ENCODE results near the gene OSBPL10.
"Not testable (repeated sequence)": the region's sequence is repeated elsewhere in the genome, so short reads cannot be mapped to it uniquely, and the experiment has no call there.

Gene OSBPL10

GRCh38 chr3:31876331-31876730, 104.7 kb downstream of the OSBPL10 start:
- H3K4me3 ChIP-seq, result no peak overlapping the region
- no peak for TF ChIP-seq CTCF (IDR thresholded peaks at IDR 0.05)
- no peak overlapping the region for H3K27ac ChIP-seq
- no peak for DNase-seq (ENCODE audit: low spot score)

GRCh38 chr3:31875437-31875836, 105.6 kb downstream of the OSBPL10 start:
- H3K27ac ChIP-seq, result no peak overlapping the region
- DNase-seq (ENCODE audit: low spot score), result no peak
- no peak overlapping the region for H3K4me3 ChIP-seq
- TF ChIP-seq CTCF (IDR thresholded peaks at IDR 0.05), result no peak

- DNase-seq (ENCODE audit: low spot score), result no peak
- Histone ChIP-seq H3K4me3 (no peak overlapping the region), H3K27ac (no peak overlapping the region)
- no peak for TF ChIP-seq CTCF (IDR thresholded peaks at IDR 0.05)
Measured at GRCh38 chr3:31873254-31873820, 107.7 kb downstream of the OSBPL10 start.

GRCh38 chr3:31871939-31872507, 109.0 kb downstream of the OSBPL10 start:
- no peak for DNase-seq (ENCODE audit: low spot score)
- Histone ChIP-seq H3K27ac (no peak overlapping the region), H3K4me3 (no peak overlapping the region)
- no peak for TF ChIP-seq CTCF (IDR thresholded peaks at IDR 0.05)

- not testable (repeated sequence) for H3K4me3 ChIP-seq; DNase-seq (ENCODE audit: low spot score)
Measured at GRCh38 chr3:31870111-31870510, 111.0 kb downstream of the OSBPL10 start.

GRCh38 chr3:31868236-31868635, 112.8 kb downstream of the OSBPL10 start:
- Histone ChIP-seq H3K27ac (no peak overlapping the region), H3K4me3 (no peak overlapping the region)
- no peak for DNase-seq (ENCODE audit: low spot score)
- no peak for TF ChIP-seq CTCF (IDR thresholded peaks at IDR 0.05)

More at GRCh38 chr3:31870111-31870510, 111.0 kb downstream of the OSBPL10 start:
- H3K27ac ChIP-seq, result not testable (repeated sequence)

- DNase-seq (ENCODE audit: low spot score), result no peak
Measured at GRCh38 chr3:31862666-31863279, 118.3 kb downstream of the OSBPL10 start.

More at GRCh38 chr3:31862666-31863279, 118.3 kb downstream of the OSBPL10 start:
- Histone ChIP-seq H3K4me3 (no peak overlapping the region), H3K27ac (no peak overlapping the region)
- TF ChIP-seq CTCF (IDR thresholded peaks at IDR 0.05), result no peak
